HepG2 (cell line): ENCODE data around the gene MNX1. TPM values are rescaled to one million over a fixed set of nuclear protein-coding genes. Genes with fewer than 3 reads are reported as not detected.
A peak's percentile ranks its signal among the peaks of the same experiment; 100 is the strongest.

Experiments
- ARNT ChIP-seq: fragments of 450-650 bp; IDR thresholded peaks from 2 replicates; pipeline ENCODE4 v1.6.1; 2017
- CCAR2 ChIP-seq: fragments of 200-400 bp; formaldehyde crosslinking; optimal IDR thresholded peaks from 2 replicates; pipeline ENCODE3; 2018; ENCODE audit warnings: low read depth, mild to moderate bottlenecking, low read length, moderate library complexity
- NFYC ChIP-seq: IDR thresholded peaks from 2 replicates; pipeline ENCODE4 v1.6.1; 2016; ENCODE audit warnings: missing genetic modification reagents, missing compliant biosample characterization
- PLSCR1 ChIP-seq: sonication (generic); formaldehyde crosslinking; IDR thresholded peaks from 2 replicates; pipeline ENCODE4 v1.5.0; 2020; ENCODE audit warnings: missing genetic modification reagents, mild to moderate bottlenecking, borderline replicate concordance
- POLR2AphosphoS2 ChIP-seq: IDR thresholded peaks from 2 replicates; pipeline ENCODE4 v1.6.1; 2011; ENCODE audit warnings: low read depth, low read length, improper control_type of control experiment
- RBM39 ChIP-seq: fragments of 200-400 bp; formaldehyde crosslinking; IDR thresholded peaks from one replicate; pipeline ENCODE4 v1.6.1; 2018; ENCODE audit warnings: antibody characterized with exemption, mild to moderate bottlenecking, low read depth, low read length; ENCODE audit not compliant: poor library complexity, severe bottlenecking
- RFX5 ChIP-seq: IDR thresholded peaks from 2 replicates; pipeline ENCODE4 v1.6.1; 2011; ENCODE audit warnings: low read depth, low read length, improper control_type of control experiment
- SNAI1 ChIP-seq: sonication (generic); formaldehyde crosslinking; IDR thresholded peaks from 2 replicates; pipeline ENCODE4 v1.5.0; 2020; ENCODE audit warnings: mild to moderate bottlenecking, missing genetic modification reagents, borderline replicate concordance
- SP5 ChIP-seq: IDR thresholded peaks from 2 replicates; pipeline ENCODE4 v1.6.1; 2016; ENCODE audit warnings: low read depth, borderline replicate concordance
- TERF1 ChIP-seq: sonication (generic); formaldehyde crosslinking; IDR thresholded peaks from 2 replicates; pipeline ENCODE4 v1.8.0; 2022; ENCODE audit warnings: mild to moderate bottlenecking, missing genetic modification reagents, moderate library complexity
- ZEB1 ChIP-seq: IDR thresholded peaks from 2 replicates; pipeline ENCODE4 v1.6.1; 2012; ENCODE audit warnings: mild to moderate bottlenecking, low read depth, inconsistent platforms; ENCODE audit not compliant: insufficient replicate concordance
- ZFP62 ChIP-seq: sonication (generic); formaldehyde crosslinking; IDR thresholded peaks from 2 replicates; pipeline ENCODE4 v1.4.0; 2020; ENCODE audit warnings: missing genetic modification reagents
- ZNF12 ChIP-seq: sonication (generic); formaldehyde crosslinking; IDR thresholded peaks from 2 replicates; pipeline ENCODE4 v1.5.0; 2020; ENCODE audit warnings: missing genetic modification reagents
- ZSCAN30 ChIP-seq: sonication (generic); formaldehyde crosslinking; IDR thresholded peaks from 2 replicates; pipeline ENCODE4 v1.5.0; 2020; ENCODE audit warnings: mild to moderate bottlenecking, missing genetic modification reagents
- polyA plus RNA-seq, 8 experiments: library from polyadenylated mRNA; depleted of rRNA in 3 of 8; stranded (reverse) in 7 of 8; unstranded in 1 of 8; fragments of >200 nt; fragmentation: Illumina TruSeq in 4 of 8; extraction: Trizol in 4 of 8; gene quantifications; 2 replicates each; pipeline versions ENCODE4 v1.2.1 to v1.2.3, GENCODE V29; 2011 to 2016; ENCODE audit warnings: low read depth in 4 of 8, missing spikeins in 1 of 8, mixed read lengths in 1 of 8; ENCODE audit not compliant: insufficient read depth in 1 of 8
- total RNA-seq, 5 experiments: library from RNA; depleted of rRNA; stranded (reverse); fragments of >200 nt; fragmentation: Illumina TruSeq; extraction: Trizol; gene quantifications; 2 replicates each; pipeline ENCODE4 v1.2.3, GENCODE V29; 2016; ENCODE audit warnings: low read depth in 1 of 5
- TF ChIP-seq, protein P1 (sequence below): sonication (generic); formaldehyde crosslinking; IDR thresholded peaks from 2 replicates; pipeline ENCODE4 v1.5.0; 2020; ENCODE audit warnings: missing genetic modification reagents, mild to moderate bottlenecking, borderline replicate concordance
- TF ChIP-seq, protein P2 (sequence below): IDR thresholded peaks from 2 replicates; pipeline ENCODE4 v1.6.1; 2016; ENCODE audit warnings: missing genetic modification reagents, missing compliant biosample characterization
- TF ChIP-seq, protein P3 (sequence below): IDR thresholded peaks from 2 replicates; pipeline ENCODE4 v1.6.1; 2016; ENCODE audit warnings: control low read depth
- TF ChIP-seq, protein P4 (sequence below): sonication (generic); formaldehyde crosslinking; IDR thresholded peaks from 2 replicates; pipeline ENCODE4 v1.4.0; 2020; ENCODE audit warnings: mild to moderate bottlenecking, missing genetic modification reagents

Gene MNX1
- total and polyA plus RNA-seq, 2 of the 13 experiments (the other 11 are each of a cell fraction or from before 2014, with no cell fraction given), result 0.94 to 6.1 TPM

GRCh38 chr7:156988343-156989185 is 21.9 kb downstream of the MNX1 start (continued):
- TF ChIP-seq, protein P1, sequence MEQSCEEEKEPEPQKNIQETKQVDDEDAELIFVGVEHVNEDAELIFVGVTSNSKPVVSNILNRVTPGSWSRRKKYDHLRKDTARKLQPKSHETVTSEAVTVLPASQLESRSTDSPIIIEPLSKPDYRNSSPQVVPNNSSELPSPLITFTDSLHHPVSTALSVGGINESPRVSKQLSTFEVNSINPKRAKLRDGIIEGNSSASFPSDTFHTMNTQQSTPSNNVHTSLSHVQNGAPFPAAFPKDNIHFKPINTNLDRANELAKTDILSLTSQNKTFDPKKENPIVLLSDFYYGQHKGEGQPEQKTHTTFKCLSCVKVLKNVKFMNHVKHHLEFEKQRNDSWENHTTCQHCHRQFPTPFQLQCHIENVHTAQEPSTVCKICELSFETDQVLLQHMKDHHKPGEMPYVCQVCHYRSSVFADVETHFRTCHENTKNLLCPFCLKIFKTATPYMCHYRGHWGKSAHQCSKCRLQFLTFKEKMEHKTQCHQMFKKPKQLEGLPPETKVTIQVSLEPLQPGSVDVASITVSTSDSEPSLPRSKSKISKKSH, result 0 out of 2 replicates have a peak, but pooled peaks have one; percentile 53
- no peak for TF ChIP-seq ZSCAN30 (CRISPR knock-in tag)
- no peak for TF ChIP-seq ARNT
- TF ChIP-seq NFYC, result no peak
- no peak for TF ChIP-seq RBM39
- no peak for TF ChIP-seq CCAR2
- TF ChIP-seq, protein P2, sequence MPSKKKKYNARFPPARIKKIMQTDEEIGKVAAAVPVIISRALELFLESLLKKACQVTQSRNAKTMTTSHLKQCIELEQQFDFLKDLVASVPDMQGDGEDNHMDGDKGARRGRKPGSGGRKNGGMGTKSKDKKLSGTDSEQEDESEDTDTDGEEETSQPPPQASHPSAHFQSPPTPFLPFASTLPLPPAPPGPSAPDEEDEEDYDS (CRISPR knock-in tag), result no peak
- TF ChIP-seq ZFP62 (CRISPR knock-in tag), result no peak
- TF ChIP-seq SP5 (CRISPR knock-in tag), result peak; percentile 93
- TF ChIP-seq ZEB1, result no peak
- no peak for TF ChIP-seq RFX5
- no peak for TF ChIP-seq TERF1
- no peak for TF ChIP-seq POLR2AphosphoS2
- TF ChIP-seq PLSCR1 (CRISPR knock-in tag), result no peak
- TF ChIP-seq, protein P3, sequence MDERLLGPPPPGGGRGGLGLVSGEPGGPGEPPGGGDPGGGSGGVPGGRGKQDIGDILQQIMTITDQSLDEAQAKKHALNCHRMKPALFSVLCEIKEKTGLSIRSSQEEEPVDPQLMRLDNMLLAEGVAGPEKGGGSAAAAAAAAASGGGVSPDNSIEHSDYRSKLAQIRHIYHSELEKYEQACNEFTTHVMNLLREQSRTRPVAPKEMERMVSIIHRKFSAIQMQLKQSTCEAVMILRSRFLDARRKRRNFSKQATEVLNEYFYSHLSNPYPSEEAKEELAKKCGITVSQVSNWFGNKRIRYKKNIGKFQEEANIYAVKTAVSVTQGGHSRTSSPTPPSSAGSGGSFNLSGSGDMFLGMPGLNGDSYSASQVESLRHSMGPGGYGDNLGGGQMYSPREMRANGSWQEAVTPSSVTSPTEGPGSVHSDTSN, result no peak
- no peak for TF ChIP-seq ZNF12 (CRISPR knock-in tag)
- TF ChIP-seq SNAI1 (CRISPR knock-in tag), result no peak
- TF ChIP-seq, protein P4, sequence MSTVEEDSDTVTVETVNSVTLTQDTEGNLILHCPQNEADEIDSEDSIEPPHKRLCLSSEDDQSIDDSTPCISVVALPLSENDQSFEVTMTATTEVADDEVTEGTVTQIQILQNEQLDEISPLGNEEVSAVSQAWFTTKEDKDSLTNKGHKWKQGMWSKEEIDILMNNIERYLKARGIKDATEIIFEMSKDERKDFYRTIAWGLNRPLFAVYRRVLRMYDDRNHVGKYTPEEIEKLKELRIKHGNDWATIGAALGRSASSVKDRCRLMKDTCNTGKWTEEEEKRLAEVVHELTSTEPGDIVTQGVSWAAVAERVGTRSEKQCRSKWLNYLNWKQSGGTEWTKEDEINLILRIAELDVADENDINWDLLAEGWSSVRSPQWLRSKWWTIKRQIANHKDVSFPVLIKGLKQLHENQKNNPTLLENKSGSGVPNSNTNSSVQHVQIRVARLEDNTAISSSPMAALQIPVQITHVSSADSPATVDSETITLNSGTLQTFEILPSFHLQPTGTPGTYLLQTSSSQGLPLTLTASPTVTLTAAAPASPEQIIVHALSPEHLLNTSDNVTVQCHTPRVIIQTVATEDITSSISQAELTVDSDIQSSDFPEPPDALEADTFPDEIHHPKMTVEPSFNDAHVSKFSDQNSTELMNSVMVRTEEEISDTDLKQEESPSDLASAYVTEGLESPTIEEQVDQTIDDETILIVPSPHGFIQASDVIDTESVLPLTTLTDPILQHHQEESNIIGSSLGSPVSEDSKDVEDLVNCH (CRISPR knock-in tag), result no peak
